K562 (cell line): ENCODE measurements around the gene NEK4. TPM values are rescaled to one million over a fixed set of nuclear protein-coding genes. Genes with fewer than 3 reads are reported as not detected.

ENCODE experiments used
- ATAC-seq: fragments of 200-7000 bp; cut with Tn5 transposase; 3 replicates; pipeline ENCODE4 v1.9.1; 2020; ENCODE audit warnings: moderate library complexity
- BruUV-seq: library from RNA; stranded (reverse); fragments of 400-500 nt; replicated peaks from 2 replicates; lab custom pipeline; 2021; lab: Mats Ljungman, UMichigan
- CTCF ChIA-PET: fragments of 300-600 bp; formaldehyde crosslinking; extraction: SDS; loops from one replicate; lab custom pipeline; 2021; ENCODE audit warnings: low intra/inter-chr PET ratio; lab: Yijun Ruan, JAX
- POLR2A ChIA-PET: fragments of 300-600, 350-650 bp; sonication (Branson Sonifier 250); formaldehyde crosslinking; extraction: SDS; loops from one replicate; lab custom pipeline; 2021; ENCODE audit warnings: antibody characterized with exemption, inconsistent platforms; lab: Yijun Ruan, JAX
- DNase-seq, 4 experiments: peaks; one replicate each; pipeline versions ENCODE4 v3.0.0 to v3.0.0-alpha.2; 2011 to 2018; ENCODE audit warnings: low spot score in 3 of 4, mixed read lengths in 3 of 4; ENCODE audit errors: extremely low read depth in 1 of 4
- FAIRE-seq: peaks from 2 replicates; lab custom pipeline; 2011; peaks lifted over from hg19 to GRCh38; lab: Jason Lieb, UNC
- H2AFZ ChIP-seq: 2 replicates; pipeline ENCODE4 v1.6.0; 2011; ENCODE audit warnings: low read depth, low read length, control low read depth, inconsistent platforms
- H3K27ac ChIP-seq: fragments of 200-600 bp; 3 replicates; pipeline ENCODE4 v1.8.0; 2011; ENCODE audit warnings: low read depth, mild to moderate bottlenecking, control low read depth, inconsistent platforms, low read length, moderate library complexity, mixed read lengths; ENCODE audit errors: extremely low read depth
- H3K27me3 ChIP-seq, 2 experiments: fragments of 300-600 bp in 1 of 2; 2 replicates in 1 of 2; 3 replicates in 1 of 2; pipeline versions ENCODE4 v1.6.0 to v1.8.0; 2011; ENCODE audit warnings: inconsistent platforms in 2 of 2, low read length in 2 of 2, mild to moderate bottlenecking in 1 of 2, mixed read lengths in 1 of 2, moderate library complexity in 1 of 2; ENCODE audit not compliant: control insufficient read depth in 2 of 2, insufficient read depth in 2 of 2
- H3K36me3 ChIP-seq: fragments of 300-600 bp; 3 replicates; pipeline ENCODE4 v1.8.0; 2011; ENCODE audit warnings: mild to moderate bottlenecking, low read length, inconsistent platforms; ENCODE audit not compliant: control insufficient read depth, insufficient read depth
- H3K4me1 ChIP-seq, 2 experiments: fragments of 200-600 bp in 1 of 2; replicated peaks in 1 of 2; 2 replicates in 1 of 2; 3 replicates in 1 of 2; pipeline versions ENCODE4 v1.5.1 to v1.8.0; 2011; ENCODE audit warnings: inconsistent platforms in 2 of 2, low read length in 2 of 2, mild to moderate bottlenecking in 1 of 2, mixed read lengths in 1 of 2, moderate library complexity in 1 of 2; ENCODE audit not compliant: control insufficient read depth in 2 of 2, insufficient read depth in 2 of 2
- H3K4me2 ChIP-seq: 2 replicates; pipeline ENCODE4 v1.6.1; 2011; ENCODE audit warnings: low read length, control low read depth, inconsistent platforms, mixed read lengths; ENCODE audit not compliant: insufficient read depth
- H3K4me3 ChIP-seq: fragments of 200-600 bp; sonication (generic), shearing (Covaris generic); 2 replicates; pipeline ENCODE4 v1.5.1; 2016; ENCODE audit warnings: control low read depth, inconsistent platforms
- H3K79me2 ChIP-seq: fragments of 200-600 bp; 3 replicates; pipeline ENCODE4 v1.8.0; 2011; ENCODE audit warnings: low read length, inconsistent platforms; ENCODE audit not compliant: control insufficient read depth, insufficient read depth
- H3K9ac ChIP-seq, 2 experiments: 2 replicates each; pipeline versions ENCODE4 v1.6.0 to v1.6.1; 2011; ENCODE audit warnings: low read depth in 2 of 2, low read length in 2 of 2, control low read depth in 1 of 2, inconsistent platforms in 1 of 2, mild to moderate bottlenecking in 1 of 2, mixed read lengths in 1 of 2; ENCODE audit not compliant: insufficient read depth in 1 of 2
- H3K9me1 ChIP-seq: one replicate; pipeline ENCODE4 v1.6.0; 2011; ENCODE audit warnings: inconsistent platforms, mild to moderate bottlenecking, low read length, moderate library complexity; ENCODE audit not compliant: control insufficient read depth, insufficient read depth
- H3K9me3 ChIP-seq: replicated peaks from 2 replicates; pipeline ENCODE4 v1.5.1; 2011; ENCODE audit warnings: low read depth, low read length, inconsistent platforms; ENCODE audit not compliant: control insufficient read depth, insufficient read depth
- H4K20me1 ChIP-seq: replicated peaks from 2 replicates; pipeline ENCODE4 v1.6.1; 2011; ENCODE audit warnings: low read length, inconsistent platforms, mixed read lengths; ENCODE audit not compliant: control insufficient read depth, insufficient read depth
- ARID2 ChIP-seq: fragments of 450-650 bp; IDR thresholded peaks from 2 replicates; pipeline ENCODE4 v1.6.1; 2017; ENCODE audit warnings: antibody characterized with exemption, mild to moderate bottlenecking
- COPS2 ChIP-seq: fragments of 450-650 bp; conservative IDR thresholded peaks from 2 replicates; pipeline ENCODE4 v1.6.1; 2016; ENCODE audit warnings: mild to moderate bottlenecking, moderate library complexity
- ZNF134 ChIP-seq: fragments of 250-450 bp; sonication (Bioruptor Pico); conservative IDR thresholded peaks from 2 replicates; pipeline ENCODE4 v1.4.0; 2020
- ZNF224 ChIP-seq: sonication (generic); formaldehyde crosslinking; IDR thresholded peaks from 2 replicates; pipeline ENCODE4 v1.8.0; 2022; ENCODE audit warnings: mild to moderate bottlenecking, missing genetic modification reagents
- ZNF57 ChIP-seq: fragments of 450-650 bp; formaldehyde crosslinking; IDR thresholded peaks from 2 replicates; pipeline ENCODE4 v1.4.0; 2020; ENCODE audit warnings: mild to moderate bottlenecking, moderate library complexity
- WGBS: fragments of 100-300 bp; shearing (Covaris generic); methylation state at CpG from one replicate; pipeline ENCODE4 v1.1.6; 2016; ENCODE audit warnings: low coverage, mixed read lengths; ENCODE audit not compliant: insufficient coverage; ENCODE audit errors: missing lambda C conversion rate; 5-methylcytosine and 5-hydroxymethylcytosine counted together
- in situ Hi-C: fragments of 300-500 bp; cut with MboI; formaldehyde crosslinking; loops from 4 replicates; pipeline ENCODE4 v1.15.0; 2018; ENCODE audit warnings: inconsistent platforms, mixed read lengths
- intact Hi-C: fragments of 100-400 bp; cut with micrococcal nuclease; formaldehyde crosslinking; loops from 2 replicates; pipeline ENCODE4 v1.14.2; 2022
- polyA plus RNA-seq, 8 experiments: library from polyadenylated mRNA; depleted of rRNA in 4 of 8; stranded (reverse) in 5 of 8; unstranded in 3 of 8; fragments of >200 nt; fragmentation: Nextera tagmentation in 2 of 8; fragmentation: Illumina TruSeq in 1 of 8; extraction: Ambion mirVana in 2 of 8; extraction: Trizol in 1 of 8; gene quantifications; 2 replicates each; pipeline versions ENCODE4 v1.2.1 to v1.2.3, GENCODE V29; 2011 to 2014; ENCODE audit warnings: inconsistent platforms in 1 of 8, missing spikeins in 1 of 8
- total RNA-seq, 7 experiments: library from RNA; depleted of rRNA in 6 of 7; stranded (reverse); fragments of >200 nt in 6 of 7; fragmentation: Illumina TruSeq in 2 of 7; extraction: Trizol in 2 of 7; gene quantifications; 2 replicates each; pipeline versions ENCODE4 v1.2.1 to v1.2.3, GENCODE V29; 2011 to 2021; ENCODE audit warnings: low replicate concordance in 1 of 7
- TF ChIP-seq, protein P1 (sequence below): fragments of 450-650 bp; IDR thresholded peaks from 2 replicates; pipeline ENCODE4 v1.6.1; 2016; ENCODE audit warnings: low read depth
- TF ChIP-seq, protein P2 (sequence below): fragments of 250-450 bp; sonication (Bioruptor Pico); IDR thresholded peaks from 2 replicates; pipeline ENCODE4 v1.5.0; 2021; ENCODE audit warnings: mild to moderate bottlenecking, moderate library complexity

NEK4 gene
- total and polyA plus RNA-seq, 9 of the 15 experiments (the other 6 are each of a cell fraction or from before 2014, with no cell fraction given), result 5.8 to 23.1 (median 16.6) TPM

GRCh38 chr3:52782412-52783210 lies 11.9 kb upstream of the NEK4 start:
- Histone ChIP-seq H3K27ac (no peak overlapping the region), H4K20me1 (no peaks in the 10 kb centered on the region), H3K4me2 (no peak overlapping the region), H3K9me3 (no peaks in the 10 kb centered on the region), H3K79me2 (no peaks in the 10 kb centered on the region), H3K27me3 (peaks cover 0 to 35% of the 10 kb centered on the region in 2 experiments; a peak in 2 of 5 replicates), H2AFZ (no peak overlapping the region), H3K9me1 (no peaks in the 10 kb centered on the region), H3K9ac (no peak overlapping the region), H3K4me1 (peaks cover 0 to 3% of the 10 kb centered on the region in 2 experiments; a peak in 1 of 5 replicates), H3K36me3 (no peaks in the 10 kb centered on the region), H3K4me3 (no peak overlapping the region)
- intact Hi-C loops, result no loop called here
- no peak for ATAC-seq
- in situ Hi-C loops, result no loop called here
- FAIRE-seq, result no peak
- BruUV-seq, result no TSS peak
- ChIA-PET POLR2A (interaction anchor here (0.7 to 1.0 kb wide), 2 partner anchors 8 to 12 kb away, joined by 3 read pairs; partner anchors contain the start of gene NEK4), CTCF (no interaction called here)
- no peak for DNase-seq
- WGBS, result under 1% methylated on average over 12 of the region's 12 CpGs
- no peak for TF ChIP-seq COPS2
- TF ChIP-seq ARID2, result no peak
- TF ChIP-seq, protein P1, sequence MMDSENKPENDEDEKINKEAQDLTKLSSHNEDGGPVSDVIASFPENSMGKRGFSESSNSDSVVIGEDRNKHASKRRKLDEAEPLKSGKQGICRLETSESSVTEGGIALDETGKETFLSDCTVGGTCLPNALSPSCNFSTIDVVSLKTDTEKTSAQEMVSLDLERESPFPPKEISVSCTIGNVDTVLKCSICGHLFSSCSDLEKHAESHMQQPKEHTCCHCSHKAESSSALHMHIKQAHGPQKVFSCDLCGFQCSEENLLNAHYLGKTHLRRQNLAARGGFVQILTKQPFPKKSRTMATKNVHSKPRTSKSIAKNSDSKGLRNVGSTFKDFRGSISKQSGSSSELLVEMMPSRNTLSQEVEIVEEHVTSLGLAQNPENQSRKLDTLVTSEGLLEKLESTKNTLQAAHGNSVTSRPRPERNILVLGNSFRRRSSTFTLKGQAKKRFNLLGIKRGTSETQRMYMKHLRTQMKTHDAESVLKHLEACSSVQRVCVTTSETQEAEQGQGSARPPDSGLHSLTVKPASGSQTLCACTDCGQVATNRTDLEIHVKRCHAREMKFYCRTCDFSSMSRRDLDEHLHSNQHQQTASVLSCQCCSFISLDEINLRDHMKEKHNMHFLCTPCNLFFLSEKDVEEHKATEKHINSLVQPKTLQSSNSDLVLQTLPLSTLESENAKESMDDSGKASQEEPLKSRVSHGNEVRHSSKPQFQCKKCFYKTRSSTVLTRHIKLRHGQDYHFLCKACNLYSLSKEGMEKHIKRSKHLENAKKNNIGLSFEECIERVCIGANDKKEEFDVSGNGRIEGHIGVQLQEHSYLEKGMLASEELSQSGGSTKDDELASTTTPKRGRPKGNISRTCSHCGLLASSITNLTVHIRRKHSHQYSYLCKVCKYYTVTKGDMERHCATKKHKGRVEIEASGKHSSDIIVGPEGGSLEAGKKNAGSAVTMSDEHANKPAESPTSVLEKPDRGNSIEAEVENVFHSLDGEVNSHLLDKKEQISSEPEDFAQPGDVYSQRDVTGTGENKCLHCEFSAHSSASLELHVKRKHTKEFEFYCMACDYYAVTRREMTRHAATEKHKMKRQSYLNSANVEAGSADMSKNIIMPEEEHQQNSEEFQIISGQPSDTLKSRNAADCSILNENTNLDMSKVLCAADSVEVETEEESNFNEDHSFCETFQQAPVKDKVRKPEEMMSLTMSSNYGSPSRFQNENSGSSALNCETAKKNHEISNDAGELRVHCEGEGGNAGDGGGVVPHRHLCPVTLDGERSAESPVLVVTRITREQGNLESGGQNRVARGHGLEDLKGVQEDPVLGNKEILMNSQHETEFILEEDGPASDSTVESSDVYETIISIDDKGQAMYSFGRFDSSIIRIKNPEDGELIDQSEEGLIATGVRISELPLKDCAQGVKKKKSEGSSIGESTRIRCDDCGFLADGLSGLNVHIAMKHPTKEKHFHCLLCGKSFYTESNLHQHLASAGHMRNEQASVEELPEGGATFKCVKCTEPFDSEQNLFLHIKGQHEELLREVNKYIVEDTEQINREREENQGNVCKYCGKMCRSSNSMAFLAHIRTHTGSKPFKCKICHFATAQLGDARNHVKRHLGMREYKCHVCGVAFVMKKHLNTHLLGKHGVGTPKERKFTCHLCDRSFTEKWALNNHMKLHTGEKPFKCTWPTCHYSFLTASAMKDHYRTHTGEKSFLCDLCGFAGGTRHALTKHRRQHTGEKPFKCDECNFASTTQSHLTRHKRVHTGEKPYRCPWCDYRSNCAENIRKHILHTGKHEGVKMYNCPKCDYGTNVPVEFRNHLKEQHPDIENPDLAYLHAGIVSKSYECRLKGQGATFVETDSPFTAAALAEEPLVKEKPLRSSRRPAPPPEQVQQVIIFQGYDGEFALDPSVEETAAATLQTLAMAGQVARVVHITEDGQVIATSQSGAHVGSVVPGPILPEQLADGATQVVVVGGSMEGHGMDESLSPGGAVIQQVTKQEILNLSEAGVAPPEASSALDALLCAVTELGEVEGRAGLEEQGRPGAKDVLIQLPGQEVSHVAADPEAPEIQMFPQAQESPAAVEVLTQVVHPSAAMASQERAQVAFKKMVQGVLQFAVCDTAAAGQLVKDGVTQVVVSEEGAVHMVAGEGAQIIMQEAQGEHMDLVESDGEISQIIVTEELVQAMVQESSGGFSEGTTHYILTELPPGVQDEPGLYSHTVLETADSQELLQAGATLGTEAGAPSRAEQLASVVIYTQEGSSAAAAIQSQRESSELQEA, result no peak
- TF ChIP-seq, protein P2, sequence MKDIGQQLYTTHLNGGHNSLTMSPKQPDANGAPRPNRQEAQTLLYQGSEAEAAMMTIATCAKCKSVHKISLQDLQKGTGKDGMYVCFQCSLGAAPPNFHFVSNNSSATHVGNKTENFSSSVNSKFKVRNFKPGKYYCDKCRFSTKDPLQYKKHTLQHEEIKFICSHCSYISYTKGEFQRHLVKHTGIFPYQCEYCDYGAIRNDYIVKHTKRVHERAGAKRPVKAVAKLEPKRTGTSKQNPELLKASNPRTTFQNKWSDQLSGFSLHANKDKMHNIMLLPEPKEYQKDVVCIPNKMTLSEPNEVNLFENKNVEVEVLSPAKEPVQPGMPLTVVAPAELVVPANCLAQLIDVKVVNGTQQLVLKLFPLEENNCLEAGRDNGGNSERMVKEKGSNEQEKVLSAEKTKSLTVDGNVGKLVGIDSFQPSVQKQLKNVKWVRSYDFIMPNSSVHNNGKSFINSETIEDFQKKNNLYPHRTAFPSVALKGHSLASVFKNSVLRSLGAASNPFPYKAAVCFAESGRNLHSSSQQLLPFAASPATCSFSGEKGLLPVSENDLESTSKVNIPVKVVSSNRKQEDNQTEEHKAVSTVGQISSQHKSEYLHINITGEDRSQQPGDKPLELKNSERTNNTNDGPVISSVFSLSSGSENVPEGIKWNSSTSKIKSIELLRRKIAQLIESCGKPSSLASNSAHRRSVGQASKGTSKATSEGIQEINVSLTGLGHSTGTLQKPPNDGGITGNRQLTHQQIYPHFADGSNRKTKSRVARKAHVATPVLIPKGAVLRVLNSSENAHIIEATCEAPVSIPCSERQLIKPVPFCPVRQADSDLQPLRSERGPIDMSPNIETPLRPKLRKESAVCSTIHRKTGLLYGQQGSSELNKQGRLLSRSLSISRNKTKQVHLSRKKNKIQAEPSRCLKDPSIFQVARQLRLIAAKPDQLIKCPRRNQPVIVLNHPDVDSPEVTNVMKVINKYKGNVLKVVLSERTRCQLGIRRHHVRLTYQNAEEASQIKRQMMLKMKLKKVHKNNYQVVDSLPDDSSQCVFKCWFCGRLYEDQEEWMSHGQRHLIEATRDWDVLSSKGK (CRISPR knock-in tag), result no peak
- no peak for TF ChIP-seq ZNF224
- TF ChIP-seq ZNF134 (CRISPR knock-in tag), result no peak
- no peak for TF ChIP-seq ZNF57 (CRISPR knock-in tag)
